Measurements from ENCODE around the gene XG. TPM values are rescaled to one million over a fixed set of nuclear protein-coding genes. Genes with fewer than 3 reads are reported as not detected.
A peak's percentile ranks its signal among the peaks of the same experiment; 100 is the strongest.
"Not testable (repeated sequence)": the region's sequence is repeated elsewhere in the genome, so short reads cannot be mapped to it uniquely, and the experiment has no call there.

Gene XG
- total and polyA plus RNA-seq, 9 of the 15 experiments (the other 6 are each of a cell fraction or from before 2014, with no cell fraction given) = 0.03 to 0.12 TPM; not detected in 7

DNA sequence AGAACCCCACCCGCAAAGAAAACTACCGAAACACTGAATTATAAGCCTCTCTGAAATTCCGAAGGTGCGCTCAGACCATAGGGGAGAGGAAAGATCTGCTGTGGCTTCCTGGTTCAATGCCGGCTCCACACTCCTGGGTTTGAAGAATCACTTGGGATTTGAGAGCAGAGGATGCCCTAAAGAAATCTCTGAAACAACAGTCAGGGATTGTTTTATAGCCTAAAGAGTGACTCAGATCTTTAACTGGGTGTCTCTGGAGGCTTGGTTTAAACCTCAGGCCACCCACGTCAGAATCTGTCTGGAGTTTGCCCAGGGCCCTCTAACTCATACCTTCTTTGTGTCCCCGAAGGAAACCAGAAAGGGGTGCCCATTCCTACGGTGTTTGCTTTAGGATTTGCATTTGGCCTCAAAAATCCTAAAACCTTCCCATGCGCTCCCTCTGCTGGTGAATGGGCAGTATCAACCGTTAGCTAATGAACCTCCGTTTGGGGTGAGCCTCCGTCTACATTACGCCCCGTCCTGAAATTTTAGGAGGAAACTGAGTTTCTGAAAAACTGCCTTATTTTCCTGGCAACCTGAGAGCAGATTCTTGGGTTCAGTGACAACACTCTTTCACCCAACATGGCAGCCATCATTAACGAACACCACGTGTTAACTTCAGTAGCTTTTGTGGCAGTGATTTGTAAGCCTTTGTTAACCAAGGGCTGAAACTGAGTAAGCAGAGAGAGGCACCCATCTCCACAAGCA is 60.5 kb downstream of the XG start:
- H4K20me1 ChIP-seq (replicated peaks; ENCODE audit: control insufficient read depth, insufficient read depth, low read length); H3K27ac ChIP-seq (ENCODE audit: extremely low read depth, low read depth, low read length); CTCF ChIA-PET (ENCODE audit: low intra/inter-chr PET ratio); H3K79me2 ChIP-seq (ENCODE audit: control insufficient read depth, insufficient read depth, low read length); H3K36me3 ChIP-seq (ENCODE audit: control insufficient read depth, insufficient read depth, low read length); H3K4me1 ChIP-seq (replicated peaks in 1 of 2; ENCODE audit: control insufficient read depth in 2 of 2, insufficient read depth in 2 of 2, low read length in 2 of 2); H3K4me3 ChIP-seq; BruUV-seq (replicated peaks); H3K27me3 ChIP-seq (ENCODE audit: control insufficient read depth in 2 of 2, insufficient read depth in 2 of 2, low read length in 2 of 2); H3K4me2 ChIP-seq (ENCODE audit: insufficient read depth, low read length); H3K9me1 ChIP-seq (ENCODE audit: control insufficient read depth, insufficient read depth, low read length); H3K9ac ChIP-seq (ENCODE audit: insufficient read depth in 1 of 2, low read depth in 2 of 2, low read length in 2 of 2); H3K9me3 ChIP-seq (replicated peaks; ENCODE audit: control insufficient read depth, insufficient read depth, low read depth, low read length); POLR2A ChIA-PET; TF ChIP-seq REST (CRISPR knock-in tag; IDR thresholded peaks at IDR 0.05; ENCODE audit: low read depth): not testable (repeated sequence)
- DNase-seq (ENCODE audit: extremely low read depth in 1 of 4, low spot score in 3 of 4) (peak in 1 of 4 experiments; percentile 66), ATAC-seq (peak; percentile 88), FAIRE-seq (peak; percentile 93)
- in situ Hi-C loops (cut with MboI) = loop anchor here (5.0 kb wide), 1 partner anchor 165 kb away; no protein-coding TSS in a partner anchor
- peak overlapping the region; percentile 70 for H2AFZ ChIP-seq (ENCODE audit: low read depth, low read length)
- TF ChIP-seq SMC3 (conservative IDR thresholded peaks at IDR 0.05; ENCODE audit: insufficient read depth, low read depth, low read length) = peak; percentile 41; the same call in 1 of the 2 replicates
- TF ChIP-seq REST (IDR thresholded peaks at IDR 0.05; ENCODE audit: borderline replicate concordance) = peak; percentile 64; the same call in 1 of the 2 replicates
- TF ChIP-seq DEAF1 (CRISPR knock-in tag; IDR thresholded peaks at IDR 0.05) = peak; percentile 44; the same call in 1 of the 2 replicates
- 0 out of 2 replicates have a peak, but pooled peaks have one; percentile 15 for TF ChIP-seq L3MBTL2 (IDR thresholded peaks at IDR 0.05)
- peak; percentile 60 to 76 for TF ChIP-seq RAD21 (CRISPR knock-in tag; conservative IDR thresholded peaks at IDR 0.05 in 1 of 2, IDR thresholded peaks at IDR 0.05 in 1 of 2)
- TF ChIP-seq, protein P1, sequence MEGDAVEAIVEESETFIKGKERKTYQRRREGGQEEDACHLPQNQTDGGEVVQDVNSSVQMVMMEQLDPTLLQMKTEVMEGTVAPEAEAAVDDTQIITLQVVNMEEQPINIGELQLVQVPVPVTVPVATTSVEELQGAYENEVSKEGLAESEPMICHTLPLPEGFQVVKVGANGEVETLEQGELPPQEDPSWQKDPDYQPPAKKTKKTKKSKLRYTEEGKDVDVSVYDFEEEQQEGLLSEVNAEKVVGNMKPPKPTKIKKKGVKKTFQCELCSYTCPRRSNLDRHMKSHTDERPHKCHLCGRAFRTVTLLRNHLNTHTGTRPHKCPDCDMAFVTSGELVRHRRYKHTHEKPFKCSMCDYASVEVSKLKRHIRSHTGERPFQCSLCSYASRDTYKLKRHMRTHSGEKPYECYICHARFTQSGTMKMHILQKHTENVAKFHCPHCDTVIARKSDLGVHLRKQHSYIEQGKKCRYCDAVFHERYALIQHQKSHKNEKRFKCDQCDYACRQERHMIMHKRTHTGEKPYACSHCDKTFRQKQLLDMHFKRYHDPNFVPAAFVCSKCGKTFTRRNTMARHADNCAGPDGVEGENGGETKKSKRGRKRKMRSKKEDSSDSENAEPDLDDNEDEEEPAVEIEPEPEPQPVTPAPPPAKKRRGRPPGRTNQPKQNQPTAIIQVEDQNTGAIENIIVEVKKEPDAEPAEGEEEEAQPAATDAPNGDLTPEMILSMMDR (IDR thresholded peaks at IDR 0.05 in 2 of 3, conservative IDR thresholded peaks at IDR 0.05 in 1 of 3; ENCODE audit: insufficient read depth in 2 of 3, low read depth in 1 of 3, low read length in 3 of 3) = peak; percentile 35 to 55 (median 51); a peak in 5 of 6 replicates
- 22% methylated on average over 13 of the region's 16 CpGs for WGBS (ENCODE audit: insufficient coverage, low coverage, missing lambda C conversion rate)
- intact Hi-C loops (cut with micrococcal nuclease) = loop anchor here (1.0 kb wide), 1 partner anchor 168 kb away; no protein-coding TSS in a partner anchor
